AG09309 (cell line): ENCODE measurements around the gene STAG3.
A peak's percentile ranks its signal among the peaks of the same experiment; 100 is the strongest.
"Not testable (repeated sequence)": the region's sequence is repeated elsewhere in the genome, so short reads cannot be mapped to it uniquely, and the experiment has no call there.

Experiments used
- DNase-seq: peaks from one replicate; pipeline ENCODE4 v3.0.0-alpha.2; 2010; ENCODE audit warnings: low read depth
- H3K4me3 ChIP-seq: 2 replicates; pipeline ENCODE4 v1.5.1; 2011; ENCODE audit warnings: mild to moderate bottlenecking, low read depth, low read length, moderate library complexity; ENCODE audit not compliant: control insufficient read depth
- CTCF ChIP-seq: IDR thresholded peaks from 2 replicates; pipeline ENCODE4 v1.5.1; 2011; ENCODE audit warnings: mild to moderate bottlenecking, low read depth, low read length, inconsistent platforms; ENCODE audit not compliant: insufficient read depth, control insufficient read depth; ENCODE audit errors: missing control alignments

STAG3 gene

DNA sequence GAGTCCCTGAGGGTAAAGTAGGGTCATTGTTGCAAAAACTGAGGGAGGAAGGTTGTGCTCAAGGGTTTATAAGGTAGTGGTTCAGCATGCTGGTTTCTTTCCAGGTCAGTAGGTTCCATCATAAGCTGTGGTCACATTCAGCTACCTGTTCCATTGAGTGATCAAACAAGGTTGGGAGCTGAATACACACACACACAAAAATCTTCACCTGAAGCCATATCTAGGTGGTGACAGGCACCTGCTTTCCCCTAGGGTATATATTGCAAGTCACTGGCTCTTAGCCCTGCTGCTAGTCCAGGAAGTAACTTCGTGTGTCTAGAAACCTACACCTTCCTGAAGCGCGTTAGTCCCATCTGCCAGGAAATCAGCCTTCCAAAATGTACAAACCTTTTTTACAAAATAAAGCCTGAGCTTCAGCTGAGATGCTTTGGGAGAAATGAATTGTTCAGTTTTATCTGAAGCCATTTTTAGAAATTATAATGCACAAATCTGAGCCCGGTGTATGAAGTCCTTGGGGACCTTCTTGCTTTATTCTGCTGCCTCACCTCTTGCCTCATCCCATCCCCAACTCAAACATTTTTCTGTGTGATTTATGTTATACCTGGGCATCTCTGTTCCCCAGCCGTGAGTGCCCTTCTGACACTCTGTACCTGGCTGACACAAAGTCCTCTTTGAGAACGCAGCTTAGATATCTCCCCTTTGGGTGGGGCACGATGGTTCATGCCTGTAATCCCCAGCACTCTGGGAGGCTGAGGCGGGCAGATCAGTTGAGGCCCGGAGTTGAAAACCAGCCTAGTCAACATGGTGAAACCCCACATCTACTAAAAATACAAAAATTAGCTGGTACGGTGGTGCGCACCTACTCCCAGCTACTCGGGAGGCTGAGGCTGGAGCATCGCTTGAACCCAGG lies 39.6 kb upstream of the STAG3 start:
- no peak for DNase-seq
- H3K4me3 ChIP-seq, result no peak overlapping the region
- TF ChIP-seq CTCF, result no peak

- no peak for DNase-seq
- H3K4me3 ChIP-seq, result no peak overlapping the region
- no peak for TF ChIP-seq CTCF
Observed at GRCh38 chr7:100141555-100141949, 36.2 kb upstream of the STAG3 start.

DNA sequence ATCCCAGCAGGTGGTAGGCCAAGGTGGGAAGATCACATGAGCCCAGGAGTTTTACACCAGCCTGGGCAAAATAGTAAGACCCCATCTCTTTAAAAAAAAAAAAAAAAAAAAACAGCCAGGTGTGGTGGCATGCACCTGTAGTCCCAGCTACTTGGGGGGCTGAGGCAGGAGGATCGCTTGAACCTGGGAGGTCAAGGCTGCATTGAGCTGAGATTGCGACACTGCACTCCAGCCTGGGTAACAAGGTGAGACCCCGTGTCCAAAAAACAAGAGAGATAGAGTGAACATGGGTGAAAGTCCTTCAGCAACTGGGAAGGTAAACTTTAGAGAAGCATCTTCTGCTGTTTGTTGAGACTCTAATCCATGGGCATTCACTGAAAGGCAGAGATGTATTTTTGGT lies 35.3 kb upstream of the STAG3 start:
- no peak overlapping the region for H3K4me3 ChIP-seq
- no peak for DNase-seq
- TF ChIP-seq CTCF, result no peak

GRCh38 chr7:100146350-100146749 lies 31.4 kb upstream of the STAG3 start:
- not testable (repeated sequence) for H3K4me3 ChIP-seq
- DNase-seq, result peak; percentile 74

- no peak for TF ChIP-seq CTCF
- H3K4me3 ChIP-seq, result no peak overlapping the region
- no peak for DNase-seq
Observed at GRCh38 chr7:100147278-100147677, 30.4 kb upstream of the STAG3 start.

- peak overlapping the region; percentile 88 for H3K4me3 ChIP-seq
Observed at GRCh38 chr7:100148225-100148558, 29.5 kb upstream of the STAG3 start.

More at GRCh38 chr7:100148225-100148558, 29.5 kb upstream of the STAG3 start:
- no peak for DNase-seq
- TF ChIP-seq CTCF, result no peak
